HG03066 (cell line): ENCODE data around the gene PROSER2.

Experiments
- ATAC-seq: cut with Tn5 transposase; IDR thresholded peaks from one replicate; pipeline ENCODE4 v1.9.1; 2021; ENCODE audit warnings: low read depth; ENCODE audit not compliant: unreplicated experiment

The PROSER2 gene

GRCh38 chr10:11899067-11899876 is 76.1 kb downstream of the PROSER2 start:
- no peak for ATAC-seq

DNA sequence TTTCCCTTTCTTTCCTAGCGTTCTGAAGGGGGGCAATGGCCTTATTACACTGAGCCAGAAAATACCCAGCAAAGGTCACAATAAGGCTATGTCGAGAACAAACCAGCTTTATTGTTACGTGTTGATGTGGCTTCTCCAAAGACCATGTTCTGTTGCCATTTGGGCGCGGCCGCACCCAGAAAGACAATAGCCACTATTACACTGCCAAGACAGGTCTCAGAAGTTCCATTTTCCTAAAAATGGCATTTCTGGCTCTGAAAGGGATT is 77.8 kb downstream of the PROSER2 start:
- no peak for ATAC-seq

DNA sequence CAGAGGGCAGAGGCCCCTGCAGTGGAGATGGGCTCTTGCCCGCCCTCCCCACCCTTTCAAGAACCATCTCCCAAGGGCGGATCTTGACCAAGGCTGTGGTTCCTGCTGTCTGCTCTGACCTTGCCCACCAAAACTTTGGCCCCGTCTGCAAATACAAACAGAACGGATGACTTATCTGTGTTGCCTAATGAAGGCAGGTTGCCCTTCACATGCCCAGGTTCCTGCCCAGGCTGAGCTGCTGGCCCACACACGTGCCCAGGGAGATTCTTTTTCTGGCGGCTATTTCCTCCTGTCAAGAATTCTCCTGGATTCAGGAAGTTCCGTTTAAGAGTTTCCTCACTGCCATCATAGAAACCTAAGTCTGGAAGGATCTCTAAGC is 78.3 kb downstream of the PROSER2 start:
- no peak for ATAC-seq

DNA sequence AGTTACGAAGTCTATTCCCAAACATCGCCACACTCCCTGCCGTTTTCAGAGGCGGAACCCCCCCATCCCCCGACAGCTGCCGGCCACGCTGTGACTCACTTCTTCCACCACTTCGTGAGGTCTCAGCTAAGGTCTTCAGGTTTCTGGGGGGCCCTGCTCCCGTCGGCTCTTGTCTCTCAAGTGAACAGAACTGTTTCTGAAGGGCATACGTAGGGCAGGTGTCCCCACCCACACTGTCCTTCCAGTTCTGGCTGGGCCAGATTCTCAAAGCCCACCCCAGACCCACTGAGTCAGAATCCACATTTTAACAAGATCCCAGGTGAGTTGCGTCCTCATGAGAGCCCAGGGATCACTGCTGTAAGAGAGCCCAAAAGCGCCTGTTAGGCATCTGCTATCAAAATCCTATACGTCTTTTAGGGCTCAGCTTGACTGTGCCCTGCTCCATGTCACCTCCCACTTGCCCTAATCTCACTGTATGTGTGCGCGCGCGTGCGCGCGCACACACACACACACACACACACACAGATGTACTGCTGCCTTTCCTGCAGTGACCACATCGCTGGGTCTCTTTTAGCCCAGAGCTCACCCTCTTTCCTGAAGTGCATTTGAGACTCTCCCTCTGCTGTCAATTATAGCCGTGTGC is 78.8 kb downstream of the PROSER2 start:
- ATAC-seq: no peak

- ATAC-seq: no peak
Measured at GRCh38 chr10:11902646-11903045, 79.5 kb downstream of the PROSER2 start.

- ATAC-seq: no peak
Measured at GRCh38 chr10:11906714-11907113, 83.6 kb downstream of the PROSER2 start.

GRCh38 chr10:11907914-11908313 is 84.8 kb downstream of the PROSER2 start:
- ATAC-seq: no peak

GRCh38 chr10:11908536-11908935 is 85.4 kb downstream of the PROSER2 start:
- no peak for ATAC-seq

DNA sequence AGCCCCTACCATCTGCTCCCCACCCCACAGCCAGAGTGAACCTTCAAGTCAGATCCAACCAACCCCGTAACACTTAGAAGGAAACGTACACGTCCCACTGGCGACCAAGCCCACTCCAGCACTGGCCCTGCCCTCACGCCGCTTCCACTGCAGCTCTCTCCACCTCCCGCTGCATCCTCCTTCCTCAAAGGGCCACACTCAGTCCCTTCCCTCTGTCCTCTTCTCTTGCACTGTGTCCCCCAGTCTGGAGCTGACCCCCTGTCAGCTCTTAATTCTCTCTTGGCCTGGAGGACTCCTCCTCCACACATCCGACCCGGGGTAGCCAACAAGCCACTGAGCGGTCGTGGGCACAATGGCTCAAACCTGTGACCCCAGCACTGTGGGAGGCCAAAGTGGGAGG is 85.8 kb downstream of the PROSER2 start:
- ATAC-seq: no peak

GRCh38 chr10:11909618-11910017 is 86.5 kb downstream of the PROSER2 start:
- no peak for ATAC-seq

- ATAC-seq: no peak
Measured at GRCh38 chr10:11910102-11910501, 86.9 kb downstream of the PROSER2 start.

GRCh38 chr10:11913079-11913641 is 90.0 kb downstream of the PROSER2 start:
- ATAC-seq: no peak

- ATAC-seq: no peak
Measured at GRCh38 chr10:11918384-11918783, 95.2 kb downstream of the PROSER2 start.

GRCh38 chr10:11919271-11919670 is 96.1 kb downstream of the PROSER2 start:
- no peak for ATAC-seq
